ENCODE data around the gene NTM.

GRCh38 chr11:131744847-131745246, 374.4 kb downstream of the NTM start:
- TF ChIP-seq CTCF (IDR thresholded peaks at IDR 0.05), result no peak
- no peak for TF ChIP-seq POLR2A (IDR thresholded peaks at IDR 0.05)

All from adrenal gland (tissue), 5 donors.